ENCODE measurements around the gene LRFN2.

GRCh38 chr6:40455686-40456389 lies 131.3 kb downstream of the LRFN2 start:
- TF ChIP-seq BHLHE40 (IDR thresholded peaks at IDR 0.05; ENCODE audit: borderline replicate concordance) (no peak), L3MBTL2 (conservative IDR thresholded peaks at IDR 0.05) (no peak), ARNT (IDR thresholded peaks at IDR 0.05) (no peak), FOXK2 (IDR thresholded peaks at IDR 0.05) (no peak), SP1 (IDR thresholded peaks at IDR 0.05) (no peak), FOXM1 (IDR thresholded peaks at IDR 0.05; ENCODE audit: borderline replicate concordance) (no peak), LEF1 (IDR thresholded peaks at IDR 0.05; ENCODE audit: borderline replicate concordance) (no peak), HDGF (IDR thresholded peaks at IDR 0.05; ENCODE audit: borderline replicate concordance) (no peak), SUZ12 (IDR thresholded peaks at IDR 0.05) (no peak), FOXA1 (IDR thresholded peaks at IDR 0.05) (no peak)
